SK-N-SH treated with all-trans-retinoic acid at 6 μM for 48 hours (cell line): ENCODE data around the gene GMIP.

ENCODE experiments used
- ATAC-seq: fragments of 200-7000 bp; cut with Tn5 transposase; 3 replicates; pipeline ENCODE4 v1.9.1; 2020; ENCODE audit warnings: mild to moderate bottlenecking, moderate library complexity
- ARNTL ChIP-seq: fragments of 450-650 bp; formaldehyde crosslinking; IDR thresholded peaks from 2 replicates; pipeline ENCODE4 v1.5.0; 2020; ENCODE audit warnings: low read depth, mild to moderate bottlenecking, moderate library complexity, borderline replicate concordance
- BACH2 ChIP-seq: fragments of 250-450 bp; sonication (Bioruptor Pico); IDR thresholded peaks from 2 replicates; pipeline ENCODE4 v1.9.0; 2021; ENCODE audit warnings: mild to moderate bottlenecking, borderline replicate concordance
- CSDC2 ChIP-seq: fragments of 250-450 bp; sonication (Bioruptor Pico); IDR thresholded peaks from 2 replicates; pipeline ENCODE4 v1.5.0; 2020; ENCODE audit warnings: mild to moderate bottlenecking, moderate library complexity
- ESRRG ChIP-seq: fragments of 250-450 bp; sonication (Bioruptor Pico); IDR thresholded peaks from 2 replicates; pipeline ENCODE4 v1.6.1; 2021; ENCODE audit warnings: mild to moderate bottlenecking
- GLIS3 ChIP-seq: fragments of 250-450 bp; sonication (Bioruptor Pico); IDR thresholded peaks from 2 replicates; pipeline ENCODE4 v1.5.0; 2020; ENCODE audit warnings: mild to moderate bottlenecking, moderate library complexity
- ISL1 ChIP-seq: fragments of 250-450 bp; sonication (Bioruptor Pico); IDR thresholded peaks from 2 replicates; pipeline ENCODE4 v2.1.2; 2022; ENCODE audit warnings: mild to moderate bottlenecking, moderate library complexity
- OSR1 ChIP-seq: fragments of 250-450 bp; sonication (Bioruptor Pico); IDR thresholded peaks from 2 replicates; pipeline ENCODE4 v1.8.0; 2022; ENCODE audit warnings: moderate library complexity, mild to moderate bottlenecking, inconsistent platforms
- PPARA ChIP-seq: fragments of 250-450 bp; sonication (Bioruptor Pico); IDR thresholded peaks from 2 replicates; pipeline ENCODE4 v1.5.0; 2020; ENCODE audit warnings: mild to moderate bottlenecking, borderline replicate concordance
- RARB ChIP-seq: fragments of 250-450 bp; sonication (Bioruptor Pico); IDR thresholded peaks from 2 replicates; pipeline ENCODE4 v1.8.0; 2021; ENCODE audit warnings: mild to moderate bottlenecking, moderate library complexity
- SNAI2 ChIP-seq: fragments of 250-450 bp; sonication (Bioruptor Pico); IDR thresholded peaks from 2 replicates; pipeline ENCODE4 v1.5.0; 2020; ENCODE audit warnings: mild to moderate bottlenecking, moderate library complexity
- TCF4 ChIP-seq: fragments of 250-450 bp; sonication (Bioruptor Pico); IDR thresholded peaks from 2 replicates; pipeline ENCODE4 v1.8.0; 2021; ENCODE audit warnings: mild to moderate bottlenecking, moderate library complexity, borderline replicate concordance
- TOX ChIP-seq: fragments of 250-450 bp; sonication (Bioruptor Pico); IDR thresholded peaks from 2 replicates; pipeline ENCODE4 v1.8.0; 2021; ENCODE audit warnings: mild to moderate bottlenecking, moderate library complexity, borderline replicate concordance
- ZC3H10 ChIP-seq: fragments of 250-450 bp; sonication (Bioruptor Pico); IDR thresholded peaks from 2 replicates; pipeline ENCODE4 v1.5.1; 2021; ENCODE audit warnings: mild to moderate bottlenecking, moderate library complexity
- ZFP3 ChIP-seq: fragments of 250-450 bp; sonication (Bioruptor Pico); IDR thresholded peaks from 2 replicates; pipeline ENCODE4 v1.5.0; 2020; ENCODE audit warnings: mild to moderate bottlenecking, moderate library complexity
- ZFP30 ChIP-seq: fragments of 450-650 bp; formaldehyde crosslinking; IDR thresholded peaks from 2 replicates; pipeline ENCODE4 v1.5.0; 2022; ENCODE audit warnings: mild to moderate bottlenecking, moderate library complexity
- ZNF565 ChIP-seq: fragments of 450-650 bp; formaldehyde crosslinking; conservative IDR thresholded peaks from 2 replicates; pipeline ENCODE4 v1.5.0; 2020; ENCODE audit warnings: low read depth, mild to moderate bottlenecking, moderate library complexity
- ZNF8 ChIP-seq: fragments of 450-650 bp; formaldehyde crosslinking; IDR thresholded peaks from 2 replicates; pipeline ENCODE4 v1.5.0; 2020; ENCODE audit warnings: mild to moderate bottlenecking, moderate library complexity
- TF ChIP-seq, protein P1 (sequence below): fragments of 250-450 bp; sonication (Bioruptor Pico); IDR thresholded peaks from 2 replicates; pipeline ENCODE4 v1.8.0; 2021; ENCODE audit warnings: low read depth, mild to moderate bottlenecking, moderate library complexity, borderline replicate concordance
- TF ChIP-seq, protein P2 (sequence below): fragments of 250-450 bp; sonication (Bioruptor Pico); IDR thresholded peaks from 2 replicates; pipeline ENCODE4 v1.8.0; 2020; ENCODE audit warnings: mild to moderate bottlenecking, moderate library complexity, borderline replicate concordance
- TF ChIP-seq, protein P3 (sequence below): fragments of 250-450 bp; sonication (Bioruptor Pico); IDR thresholded peaks from 2 replicates; pipeline ENCODE4 v1.5.0; 2020; ENCODE audit warnings: mild to moderate bottlenecking, moderate library complexity
- TF ChIP-seq, protein P4 (sequence below): fragments of 250-450 bp; sonication (Bioruptor Pico); IDR thresholded peaks from 2 replicates; pipeline ENCODE4 v1.5.1; 2020; ENCODE audit warnings: low read depth, mild to moderate bottlenecking, moderate library complexity
- TF ChIP-seq, protein P5 (sequence below): fragments of 250-450 bp; sonication (Bioruptor Pico); IDR thresholded peaks from 2 replicates; pipeline ENCODE4 v1.5.1; 2021; ENCODE audit warnings: mild to moderate bottlenecking, moderate library complexity

GMIP gene

DNA sequence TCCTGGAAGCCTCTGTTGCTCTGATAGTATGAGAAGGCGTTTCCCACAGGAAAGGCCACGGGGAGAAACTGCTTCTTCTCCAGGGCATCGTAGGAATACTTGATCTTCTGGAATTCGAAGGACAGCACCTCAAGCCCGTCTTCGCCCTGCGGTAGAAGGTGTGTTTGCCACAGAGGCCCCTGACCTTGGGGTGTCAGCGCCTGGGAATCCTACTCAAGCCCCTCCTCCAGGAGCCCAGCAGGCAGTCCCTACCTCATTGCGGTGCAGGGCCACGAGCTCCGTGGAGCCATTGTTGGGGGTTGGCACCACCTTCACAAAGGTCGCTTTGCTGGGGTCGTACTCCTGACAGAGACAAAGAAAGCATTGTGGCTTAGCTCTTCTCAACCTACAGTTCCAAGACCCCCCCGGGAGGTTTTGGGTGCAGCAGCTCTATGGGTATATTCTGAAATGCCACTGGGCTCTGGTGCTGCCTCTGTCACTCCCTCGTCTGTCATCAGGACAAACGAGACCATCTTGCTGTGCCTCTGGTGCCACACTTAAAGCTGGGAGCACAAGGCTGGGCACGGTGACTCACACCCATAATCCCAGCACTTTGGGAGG, 16.3 kb upstream of the GMIP start:
- ATAC-seq = no peak
- TF ChIP-seq RARB (CRISPR knock-in tag) (no peak), ZFP30 (CRISPR knock-in tag) (no peak), ESRRG (CRISPR knock-in tag) (no peak), ZC3H10 (CRISPR knock-in tag) (no peak), OSR1 (CRISPR knock-in tag) (no peak), ZNF565 (no peak), ARNTL (CRISPR knock-in tag) (no peak), SNAI2 (CRISPR knock-in tag) (no peak), TCF4 (CRISPR knock-in tag) (no peak), ZNF8 (CRISPR knock-in tag) (no peak)
- TF ChIP-seq, protein P1, sequence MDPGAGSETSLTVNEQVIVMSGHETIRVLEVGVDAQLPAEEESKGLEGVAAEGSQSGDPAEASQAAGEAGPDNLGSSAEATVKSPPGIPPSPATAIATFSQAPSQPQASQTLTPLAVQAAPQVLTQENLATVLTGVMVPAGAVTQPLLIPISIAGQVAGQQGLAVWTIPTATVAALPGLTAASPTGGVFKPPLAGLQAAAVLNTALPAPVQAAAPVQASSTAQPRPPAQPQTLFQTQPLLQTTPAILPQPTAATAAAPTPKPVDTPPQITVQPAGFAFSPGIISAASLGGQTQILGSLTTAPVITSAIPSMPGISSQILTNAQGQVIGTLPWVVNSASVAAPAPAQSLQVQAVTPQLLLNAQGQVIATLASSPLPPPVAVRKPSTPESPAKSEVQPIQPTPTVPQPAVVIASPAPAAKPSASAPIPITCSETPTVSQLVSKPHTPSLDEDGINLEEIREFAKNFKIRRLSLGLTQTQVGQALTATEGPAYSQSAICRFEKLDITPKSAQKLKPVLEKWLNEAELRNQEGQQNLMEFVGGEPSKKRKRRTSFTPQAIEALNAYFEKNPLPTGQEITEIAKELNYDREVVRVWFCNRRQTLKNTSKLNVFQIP (CRISPR knock-in tag) = no peak
- TF ChIP-seq, protein P2, sequence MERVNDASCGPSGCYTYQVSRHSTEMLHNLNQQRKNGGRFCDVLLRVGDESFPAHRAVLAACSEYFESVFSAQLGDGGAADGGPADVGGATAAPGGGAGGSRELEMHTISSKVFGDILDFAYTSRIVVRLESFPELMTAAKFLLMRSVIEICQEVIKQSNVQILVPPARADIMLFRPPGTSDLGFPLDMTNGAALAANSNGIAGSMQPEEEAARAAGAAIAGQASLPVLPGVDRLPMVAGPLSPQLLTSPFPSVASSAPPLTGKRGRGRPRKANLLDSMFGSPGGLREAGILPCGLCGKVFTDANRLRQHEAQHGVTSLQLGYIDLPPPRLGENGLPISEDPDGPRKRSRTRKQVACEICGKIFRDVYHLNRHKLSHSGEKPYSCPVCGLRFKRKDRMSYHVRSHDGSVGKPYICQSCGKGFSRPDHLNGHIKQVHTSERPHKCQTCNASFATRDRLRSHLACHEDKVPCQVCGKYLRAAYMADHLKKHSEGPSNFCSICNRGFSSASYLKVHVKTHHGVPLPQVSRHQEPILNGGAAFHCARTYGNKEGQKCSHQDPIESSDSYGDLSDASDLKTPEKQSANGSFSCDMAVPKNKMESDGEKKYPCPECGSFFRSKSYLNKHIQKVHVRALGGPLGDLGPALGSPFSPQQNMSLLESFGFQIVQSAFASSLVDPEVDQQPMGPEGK = no peak
- TF ChIP-seq, all 23 proteins: peak for 0

DNA sequence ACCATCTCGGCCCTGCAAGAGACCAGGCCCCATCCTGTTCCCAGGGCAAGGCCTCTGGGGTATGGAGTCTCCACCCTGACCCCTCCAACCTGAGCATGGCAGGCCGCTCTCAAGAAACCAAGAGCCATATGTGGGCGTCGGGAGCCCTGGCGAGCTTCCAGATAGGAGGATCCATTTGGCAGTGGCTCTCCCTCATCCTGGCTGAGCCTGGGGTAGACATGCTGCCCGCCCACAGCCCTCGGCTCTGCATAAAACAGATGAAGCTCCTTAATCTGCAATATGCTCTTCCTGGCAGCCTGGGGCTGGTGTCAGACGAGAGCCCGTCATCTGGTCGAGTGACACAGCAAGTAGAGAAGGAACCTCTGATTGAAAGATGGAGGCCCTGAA, 13.9 kb upstream of the GMIP start:
- TF ChIP-seq, protein P1 (CRISPR knock-in tag) = no peak
- ATAC-seq = no peak

DNA sequence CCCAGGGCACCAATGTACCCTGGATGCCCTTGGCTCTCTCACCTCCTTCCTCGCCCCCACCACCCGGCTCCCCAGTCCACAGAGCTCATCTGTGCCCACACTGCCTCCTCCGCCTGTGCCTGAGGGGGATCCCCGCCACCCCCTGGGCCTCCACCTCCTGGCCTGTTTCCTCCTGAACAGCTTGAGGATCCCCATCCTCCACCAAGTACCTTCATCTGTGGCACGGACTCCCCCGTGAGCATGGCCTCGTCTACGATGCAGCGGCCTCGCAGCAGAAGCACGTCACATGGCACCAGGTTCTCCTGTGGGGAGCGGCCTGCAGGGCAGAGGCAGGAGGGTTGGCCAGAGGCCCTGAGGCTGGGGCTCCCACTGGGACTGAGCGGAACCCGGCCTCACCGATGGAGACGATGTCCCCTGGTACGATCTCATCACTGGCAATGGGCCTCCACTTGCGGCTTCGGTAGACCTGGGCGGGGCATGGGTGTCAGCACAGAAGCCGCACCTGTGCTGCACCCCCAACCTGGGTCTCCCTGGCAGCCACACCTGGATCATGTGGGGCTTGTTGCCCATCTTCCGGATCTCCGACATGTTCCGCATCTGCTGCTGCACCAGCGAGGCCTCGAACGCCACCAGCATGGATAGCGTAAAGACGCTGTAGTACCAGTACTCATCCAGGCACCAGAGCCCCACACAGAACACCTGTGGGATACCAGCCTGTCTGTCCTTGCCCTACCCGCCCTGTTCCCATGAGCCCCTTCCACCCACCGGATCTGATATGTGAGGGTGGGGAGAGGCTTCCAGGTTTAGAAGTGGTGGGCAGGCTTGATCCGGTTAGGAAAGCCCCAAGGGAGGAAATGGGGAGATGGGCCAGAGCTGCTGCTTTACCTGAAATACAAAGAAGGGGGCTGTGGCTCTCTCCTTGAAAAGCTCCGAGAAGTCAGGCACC, 13.3 kb upstream of the GMIP start:
- TF ChIP-seq GLIS3 (CRISPR knock-in tag) (no peak), RARB (CRISPR knock-in tag) (no peak), TCF4 (CRISPR knock-in tag) (no peak), ESRRG (CRISPR knock-in tag) (no peak), BACH2 (no peak), PPARA (CRISPR knock-in tag) (no peak), ISL1 (CRISPR knock-in tag) (no peak), CSDC2 (CRISPR knock-in tag) (no peak), ZFP3 (CRISPR knock-in tag) (no peak), TOX (no peak)
- TF ChIP-seq, protein P3, sequence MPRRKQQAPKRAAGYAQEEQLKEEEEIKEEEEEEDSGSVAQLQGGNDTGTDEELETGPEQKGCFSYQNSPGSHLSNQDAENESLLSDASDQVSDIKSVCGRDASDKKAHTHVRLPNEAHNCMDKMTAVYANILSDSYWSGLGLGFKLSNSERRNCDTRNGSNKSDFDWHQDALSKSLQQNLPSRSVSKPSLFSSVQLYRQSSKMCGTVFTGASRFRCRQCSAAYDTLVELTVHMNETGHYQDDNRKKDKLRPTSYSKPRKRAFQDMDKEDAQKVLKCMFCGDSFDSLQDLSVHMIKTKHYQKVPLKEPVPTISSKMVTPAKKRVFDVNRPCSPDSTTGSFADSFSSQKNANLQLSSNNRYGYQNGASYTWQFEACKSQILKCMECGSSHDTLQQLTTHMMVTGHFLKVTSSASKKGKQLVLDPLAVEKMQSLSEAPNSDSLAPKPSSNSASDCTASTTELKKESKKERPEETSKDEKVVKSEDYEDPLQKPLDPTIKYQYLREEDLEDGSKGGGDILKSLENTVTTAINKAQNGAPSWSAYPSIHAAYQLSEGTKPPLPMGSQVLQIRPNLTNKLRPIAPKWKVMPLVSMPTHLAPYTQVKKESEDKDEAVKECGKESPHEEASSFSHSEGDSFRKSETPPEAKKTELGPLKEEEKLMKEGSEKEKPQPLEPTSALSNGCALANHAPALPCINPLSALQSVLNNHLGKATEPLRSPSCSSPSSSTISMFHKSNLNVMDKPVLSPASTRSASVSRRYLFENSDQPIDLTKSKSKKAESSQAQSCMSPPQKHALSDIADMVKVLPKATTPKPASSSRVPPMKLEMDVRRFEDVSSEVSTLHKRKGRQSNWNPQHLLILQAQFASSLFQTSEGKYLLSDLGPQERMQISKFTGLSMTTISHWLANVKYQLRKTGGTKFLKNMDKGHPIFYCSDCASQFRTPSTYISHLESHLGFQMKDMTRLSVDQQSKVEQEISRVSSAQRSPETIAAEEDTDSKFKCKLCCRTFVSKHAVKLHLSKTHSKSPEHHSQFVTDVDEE = no peak
- TF ChIP-seq, protein P1 (CRISPR knock-in tag) = no peak
- TF ChIP-seq, protein P4, sequence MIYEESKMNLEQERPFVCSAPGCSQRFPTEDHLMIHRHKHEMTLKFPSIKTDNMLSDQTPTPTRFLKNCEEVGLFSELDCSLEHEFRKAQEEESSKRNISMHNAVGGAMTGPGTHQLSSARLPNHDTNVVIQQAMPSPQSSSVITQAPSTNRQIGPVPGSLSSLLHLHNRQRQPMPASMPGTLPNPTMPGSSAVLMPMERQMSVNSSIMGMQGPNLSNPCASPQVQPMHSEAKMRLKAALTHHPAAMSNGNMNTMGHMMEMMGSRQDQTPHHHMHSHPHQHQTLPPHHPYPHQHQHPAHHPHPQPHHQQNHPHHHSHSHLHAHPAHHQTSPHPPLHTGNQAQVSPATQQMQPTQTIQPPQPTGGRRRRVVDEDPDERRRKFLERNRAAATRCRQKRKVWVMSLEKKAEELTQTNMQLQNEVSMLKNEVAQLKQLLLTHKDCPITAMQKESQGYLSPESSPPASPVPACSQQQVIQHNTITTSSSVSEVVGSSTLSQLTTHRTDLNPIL (CRISPR knock-in tag) = no peak
- TF ChIP-seq, protein P5, sequence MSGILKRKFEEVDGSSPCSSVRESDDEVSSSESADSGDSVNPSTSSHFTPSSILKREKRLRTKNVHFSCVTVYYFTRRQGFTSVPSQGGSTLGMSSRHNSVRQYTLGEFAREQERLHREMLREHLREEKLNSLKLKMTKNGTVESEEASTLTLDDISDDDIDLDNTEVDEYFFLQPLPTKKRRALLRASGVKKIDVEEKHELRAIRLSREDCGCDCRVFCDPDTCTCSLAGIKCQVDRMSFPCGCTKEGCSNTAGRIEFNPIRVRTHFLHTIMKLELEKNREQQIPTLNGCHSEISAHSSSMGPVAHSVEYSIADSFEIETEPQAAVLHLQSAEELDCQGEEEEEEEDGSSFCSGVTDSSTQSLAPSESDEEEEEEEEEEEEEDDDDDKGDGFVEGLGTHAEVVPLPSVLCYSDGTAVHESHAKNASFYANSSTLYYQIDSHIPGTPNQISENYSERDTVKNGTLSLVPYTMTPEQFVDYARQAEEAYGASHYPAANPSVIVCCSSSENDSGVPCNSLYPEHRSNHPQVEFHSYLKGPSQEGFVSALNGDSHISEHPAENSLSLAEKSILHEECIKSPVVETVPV = no peak
- ATAC-seq = no peak
